ENCODE measurements around the gene C3orf80.

The C3orf80 gene

DNA sequence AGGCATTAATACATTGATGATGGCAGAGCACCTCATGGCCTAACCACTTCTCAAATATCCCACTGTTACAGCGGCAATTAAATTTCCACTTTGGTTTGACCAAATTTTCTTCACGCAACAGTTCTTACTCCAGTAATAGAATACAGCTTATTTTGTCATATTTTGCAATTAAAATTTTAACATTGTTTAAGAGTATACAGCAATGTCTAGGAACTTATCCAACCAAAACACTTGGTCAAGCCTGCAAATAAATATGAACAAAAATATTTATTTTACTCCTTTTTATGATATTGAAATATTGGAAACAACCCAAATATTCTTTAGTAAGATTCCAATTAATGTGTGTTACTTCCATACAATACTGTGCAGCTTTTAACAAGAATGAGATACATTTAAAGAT is 45.3 kb upstream of the C3orf80 start:
- H3K79me1 ChIP-seq (ENCODE audit: low read depth, low read length): no peaks in the 10 kb centered on the region
- no peak overlapping the region for H4K91ac ChIP-seq (ENCODE audit: low read depth, low read length, poor library complexity)
- H3K18ac ChIP-seq (ENCODE audit: low read length): no peak overlapping the region
- no peak overlapping the region for H3K27ac ChIP-seq (replicated peaks; ENCODE audit: low read length)
- no peak overlapping the region for H2AFZ ChIP-seq (ENCODE audit: low read length)
- H2BK5ac ChIP-seq (ENCODE audit: low read length): no peak overlapping the region
- no CpG with 5 or more reads among the region's 2 CpGs for WGBS, 2 donors (ENCODE audit: extremely low coverage in 2 of 2, insufficient read length in 2 of 2, insufficient replicate concordance in 1 of 2)
- H3K4me1 ChIP-seq (ENCODE audit: control insufficient read depth in 2 of 2, insufficient read depth in 1 of 2, low read depth in 1 of 2, low read length in 2 of 2): no peaks in the 10 kb centered on the region
- no peak overlapping the region for H3K4me2 ChIP-seq (ENCODE audit: insufficient read depth, low read length, poor library complexity, severe bottlenecking)
- H2AK5ac ChIP-seq (ENCODE audit: low read depth, low read length): no peak overlapping the region
- H2BK15ac ChIP-seq (ENCODE audit: low read length): no peak overlapping the region
- H4K8ac ChIP-seq (ENCODE audit: low read depth, low read length): no peak overlapping the region
- no peak overlapping the region for H2BK120ac ChIP-seq (ENCODE audit: low read depth, low read length)
- no peaks in the 10 kb centered on the region for H3K27me3 ChIP-seq (ENCODE audit: control insufficient read depth in 3 of 3, insufficient read depth in 3 of 3, low read depth in 1 of 3, low read length in 3 of 3)
- H3K36me3 ChIP-seq (replicated peaks in 1 of 2; ENCODE audit: control insufficient read depth in 2 of 2, insufficient read depth in 2 of 2, low read length in 2 of 2): no peaks in the 10 kb centered on the region
- no peak overlapping the region for H2BK12ac ChIP-seq (ENCODE audit: low read length)
- peaks cover 0 to 2% of the 10 kb centered on the region in 2 donors for H3K9me3 ChIP-seq (replicated peaks in 1 of 2; ENCODE audit: control insufficient read depth in 2 of 2, insufficient read depth in 1 of 2, low read depth in 1 of 2, low read length in 2 of 2)
- no peak for DNase-seq (ENCODE audit: low spot score)
- H3K4ac ChIP-seq (ENCODE audit: low read length): no peak overlapping the region
- no peak overlapping the region for H3K9ac ChIP-seq (ENCODE audit: low read depth, low read length, poor library complexity)
- H3K23ac ChIP-seq (ENCODE audit: low read depth, low read length, poor library complexity): no peak overlapping the region
- no peak overlapping the region for H3K4me3 ChIP-seq (ENCODE audit: low read length in 2 of 2)
- no peak overlapping the region for H3K14ac ChIP-seq (ENCODE audit: low read length)

GRCh38 chr3:160180581-160181216 is 44.5 kb upstream of the C3orf80 start:
- DNase-seq (ENCODE audit: low spot score): no peak
- H3K27ac ChIP-seq (replicated peaks; ENCODE audit: low read length): no peak overlapping the region

DNA sequence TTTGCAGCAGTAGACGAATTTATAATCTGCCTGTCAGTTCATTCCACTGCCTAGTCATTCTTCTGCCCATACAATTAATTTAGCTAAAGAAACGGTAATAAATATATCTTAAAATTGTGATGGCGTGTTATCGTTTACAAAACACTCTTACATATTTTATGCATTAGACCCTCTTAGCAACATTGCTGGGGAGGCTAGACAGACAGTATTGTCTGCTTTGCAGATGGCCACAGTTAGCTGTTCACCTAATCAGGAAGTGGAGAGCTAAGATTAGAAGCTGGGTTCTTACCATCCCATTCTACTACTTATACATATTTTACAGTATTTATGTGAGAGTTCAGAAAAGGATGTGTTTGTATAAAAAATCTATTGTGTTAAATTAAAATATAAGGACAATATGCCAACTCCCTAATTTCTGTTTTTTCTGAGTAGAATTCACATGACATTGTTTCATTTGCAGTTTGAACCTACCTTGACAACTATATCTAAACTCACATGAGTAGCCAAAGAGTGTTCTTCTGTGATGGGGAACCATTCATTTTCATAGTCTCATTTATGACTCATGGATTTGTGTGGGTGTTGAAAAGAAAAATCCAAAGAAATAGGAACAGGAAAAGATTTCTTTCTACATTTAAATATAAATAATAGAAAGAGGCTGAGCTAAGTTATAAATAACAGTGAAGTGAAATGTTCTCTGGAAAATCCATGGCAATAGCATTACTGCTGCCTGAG is 41.7 kb upstream of the C3orf80 start:
- Histone ChIP-seq H3K14ac (ENCODE audit: low read length) (no peak overlapping the region), H3K9ac (ENCODE audit: low read depth, low read length, poor library complexity) (no peak overlapping the region), H2AK5ac (ENCODE audit: low read depth, low read length) (no peak overlapping the region), H3K36me3 (replicated peaks in 1 of 2; ENCODE audit: control insufficient read depth in 2 of 2, insufficient read depth in 2 of 2, low read length in 2 of 2) (no peaks in the 10 kb centered on the region), H2AFZ (ENCODE audit: low read length) (no peak overlapping the region), H3K18ac (ENCODE audit: low read length) (no peak overlapping the region), H3K9me3 (replicated peaks in 1 of 2; ENCODE audit: control insufficient read depth in 2 of 2, insufficient read depth in 1 of 2, low read depth in 1 of 2, low read length in 2 of 2) (no peaks in the 10 kb centered on the region), H3K4ac (ENCODE audit: low read length) (no peak overlapping the region), H3K79me1 (ENCODE audit: low read depth, low read length) (no peaks in the 10 kb centered on the region), H3K23ac (ENCODE audit: low read depth, low read length, poor library complexity) (no peak overlapping the region), H4K91ac (ENCODE audit: low read depth, low read length, poor library complexity) (no peak overlapping the region), H3K4me3 (ENCODE audit: low read length in 2 of 2) (no peak overlapping the region), H3K27ac (replicated peaks; ENCODE audit: low read length) (no peak overlapping the region), H2BK120ac (ENCODE audit: low read depth, low read length) (no peak overlapping the region), H3K4me1 (ENCODE audit: control insufficient read depth in 2 of 2, insufficient read depth in 1 of 2, low read depth in 1 of 2, low read length in 2 of 2) (no peaks in the 10 kb centered on the region), H3K4me2 (ENCODE audit: insufficient read depth, low read length, poor library complexity, severe bottlenecking) (no peak overlapping the region), H2BK15ac (ENCODE audit: low read length) (no peak overlapping the region), H4K8ac (ENCODE audit: low read depth, low read length) (no peak overlapping the region), H2BK12ac (ENCODE audit: low read length) (no peak overlapping the region), H2BK5ac (ENCODE audit: low read length) (no peak overlapping the region), H3K27me3 (ENCODE audit: control insufficient read depth in 3 of 3, insufficient read depth in 3 of 3, low read depth in 1 of 3, low read length in 3 of 3) (no peaks in the 10 kb centered on the region)
- WGBS, 2 donors (ENCODE audit: extremely low coverage in 2 of 2, insufficient read length in 2 of 2, insufficient replicate concordance in 1 of 2): no CpG with 5 or more reads among the region's 4 CpGs
- no peak for DNase-seq (ENCODE audit: low spot score)

More at GRCh38 chr3:160180581-160181216, 44.5 kb upstream of the C3orf80 start:
- Histone ChIP-seq H3K18ac (ENCODE audit: low read length) (no peak overlapping the region), H3K9ac (ENCODE audit: low read depth, low read length, poor library complexity) (no peak overlapping the region), H2BK120ac (ENCODE audit: low read depth, low read length) (no peak overlapping the region), H3K4me2 (ENCODE audit: insufficient read depth, low read length, poor library complexity, severe bottlenecking) (no peak overlapping the region), H3K36me3 (replicated peaks in 1 of 2; ENCODE audit: control insufficient read depth in 2 of 2, insufficient read depth in 2 of 2, low read length in 2 of 2) (no peaks in the 10 kb centered on the region), H2AFZ (ENCODE audit: low read length) (no peak overlapping the region), H3K23ac (ENCODE audit: low read depth, low read length, poor library complexity) (no peak overlapping the region), H2AK5ac (ENCODE audit: low read depth, low read length) (no peak overlapping the region), H3K79me1 (ENCODE audit: low read depth, low read length) (no peaks in the 10 kb centered on the region), H2BK5ac (ENCODE audit: low read length) (no peak overlapping the region), H3K4me3 (ENCODE audit: low read length in 2 of 2) (no peak overlapping the region), H3K14ac (ENCODE audit: low read length) (no peak overlapping the region), H2BK12ac (ENCODE audit: low read length) (no peak overlapping the region), H2BK15ac (ENCODE audit: low read length) (no peak overlapping the region), H3K9me3 (replicated peaks in 1 of 2; ENCODE audit: control insufficient read depth in 2 of 2, insufficient read depth in 1 of 2, low read depth in 1 of 2, low read length in 2 of 2) (peaks cover 0 to 2% of the 10 kb centered on the region in 2 donors), H4K91ac (ENCODE audit: low read depth, low read length, poor library complexity) (no peak overlapping the region), H3K27me3 (ENCODE audit: control insufficient read depth in 3 of 3, insufficient read depth in 3 of 3, low read depth in 1 of 3, low read length in 3 of 3) (no peaks in the 10 kb centered on the region), H4K8ac (ENCODE audit: low read depth, low read length) (no peak overlapping the region), H3K4ac (ENCODE audit: low read length) (no peak overlapping the region), H3K4me1 (ENCODE audit: control insufficient read depth in 2 of 2, insufficient read depth in 1 of 2, low read depth in 1 of 2, low read length in 2 of 2) (no peaks in the 10 kb centered on the region)
- WGBS, 2 donors (ENCODE audit: extremely low coverage in 2 of 2, insufficient read length in 2 of 2, insufficient replicate concordance in 1 of 2): no CpG with 5 or more reads among the region's 11 CpGs

- no peak overlapping the region for H3K27ac ChIP-seq (replicated peaks; ENCODE audit: low read length)
- no peak overlapping the region for H4K91ac ChIP-seq (ENCODE audit: low read depth, low read length, poor library complexity)
- H3K9ac ChIP-seq (ENCODE audit: low read depth, low read length, poor library complexity): no peak overlapping the region
- no peak overlapping the region for H3K14ac ChIP-seq (ENCODE audit: low read length)
- no peak overlapping the region for H3K4me2 ChIP-seq (ENCODE audit: insufficient read depth, low read length, poor library complexity, severe bottlenecking)
- H2BK12ac ChIP-seq (ENCODE audit: low read length): no peak overlapping the region
- H3K9me3 ChIP-seq (replicated peaks in 1 of 2; ENCODE audit: control insufficient read depth in 2 of 2, insufficient read depth in 1 of 2, low read depth in 1 of 2, low read length in 2 of 2): no peaks in the 10 kb centered on the region
- no peaks in the 10 kb centered on the region for H3K27me3 ChIP-seq (ENCODE audit: control insufficient read depth in 3 of 3, insufficient read depth in 3 of 3, low read depth in 1 of 3, low read length in 3 of 3)
- no peak overlapping the region for H3K23ac ChIP-seq (ENCODE audit: low read depth, low read length, poor library complexity)
- no peaks in the 10 kb centered on the region for H3K79me1 ChIP-seq (ENCODE audit: low read depth, low read length)
- WGBS, 2 donors (ENCODE audit: extremely low coverage in 2 of 2, insufficient read length in 2 of 2, insufficient replicate concordance in 1 of 2): no CpG with 5 or more reads among the region's 3 CpGs
- H2BK5ac ChIP-seq (ENCODE audit: low read length): no peak overlapping the region
- H2BK120ac ChIP-seq (ENCODE audit: low read depth, low read length): no peak overlapping the region
- no peak overlapping the region for H4K8ac ChIP-seq (ENCODE audit: low read depth, low read length)
- no peaks in the 10 kb centered on the region for H3K4me1 ChIP-seq (ENCODE audit: control insufficient read depth in 2 of 2, insufficient read depth in 1 of 2, low read depth in 1 of 2, low read length in 2 of 2)
- H3K4ac ChIP-seq (ENCODE audit: low read length): no peak overlapping the region
- no peak overlapping the region for H2BK15ac ChIP-seq (ENCODE audit: low read length)
- no peak overlapping the region for H2AK5ac ChIP-seq (ENCODE audit: low read depth, low read length)
- H2AFZ ChIP-seq (ENCODE audit: low read length): no peak overlapping the region
- H3K36me3 ChIP-seq (replicated peaks in 1 of 2; ENCODE audit: control insufficient read depth in 2 of 2, insufficient read depth in 2 of 2, low read length in 2 of 2): no peaks in the 10 kb centered on the region
- no peak overlapping the region for H3K4me3 ChIP-seq (ENCODE audit: low read length in 2 of 2)
- no peak overlapping the region for H3K18ac ChIP-seq (ENCODE audit: low read length)
- DNase-seq (ENCODE audit: low spot score): no peak
Observed at GRCh38 chr3:160184655-160185054, 40.6 kb upstream of the C3orf80 start.
